DOHH2 (cell line): ENCODE measurements around the gene PSRC1.

Source experiments
- EZH2phosphoT487 ChIP-seq: fragments of 200-600 bp; sonication (generic); IDR thresholded peaks from 2 replicates; pipeline ENCODE4 v1.6.1; 2017; ENCODE audit warnings: borderline replicate concordance, mild to moderate bottlenecking, antibody characterized with exemption, low read length, moderate library complexity, mixed read lengths
- TF ChIP-seq, protein P1 (sequence below): fragments of 200-600 bp; sonication (generic); IDR thresholded peaks from one replicate; pipeline ENCODE4 v1.5.1; 2014; ENCODE audit warnings: antibody characterized with exemption, mild to moderate bottlenecking, low read depth, low read length; ENCODE audit not compliant: poor library complexity, severe bottlenecking

- TF ChIP-seq, protein P1, sequence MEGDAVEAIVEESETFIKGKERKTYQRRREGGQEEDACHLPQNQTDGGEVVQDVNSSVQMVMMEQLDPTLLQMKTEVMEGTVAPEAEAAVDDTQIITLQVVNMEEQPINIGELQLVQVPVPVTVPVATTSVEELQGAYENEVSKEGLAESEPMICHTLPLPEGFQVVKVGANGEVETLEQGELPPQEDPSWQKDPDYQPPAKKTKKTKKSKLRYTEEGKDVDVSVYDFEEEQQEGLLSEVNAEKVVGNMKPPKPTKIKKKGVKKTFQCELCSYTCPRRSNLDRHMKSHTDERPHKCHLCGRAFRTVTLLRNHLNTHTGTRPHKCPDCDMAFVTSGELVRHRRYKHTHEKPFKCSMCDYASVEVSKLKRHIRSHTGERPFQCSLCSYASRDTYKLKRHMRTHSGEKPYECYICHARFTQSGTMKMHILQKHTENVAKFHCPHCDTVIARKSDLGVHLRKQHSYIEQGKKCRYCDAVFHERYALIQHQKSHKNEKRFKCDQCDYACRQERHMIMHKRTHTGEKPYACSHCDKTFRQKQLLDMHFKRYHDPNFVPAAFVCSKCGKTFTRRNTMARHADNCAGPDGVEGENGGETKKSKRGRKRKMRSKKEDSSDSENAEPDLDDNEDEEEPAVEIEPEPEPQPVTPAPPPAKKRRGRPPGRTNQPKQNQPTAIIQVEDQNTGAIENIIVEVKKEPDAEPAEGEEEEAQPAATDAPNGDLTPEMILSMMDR: no peak
- TF ChIP-seq EZH2phosphoT487: no peak
Observed at GRCh38 chr1:109258481-109259466, 24.2 kb downstream of the PSRC1 start.
